H9 (cell line): ENCODE measurements around the gene ZNF562. TPM values are rescaled to one million over a fixed set of nuclear protein-coding genes. Genes with fewer than 3 reads are reported as not detected.

Source experiments
- DNase-seq: peaks from one replicate; pipeline ENCODE4 v3.0.0-alpha.2; 2017
- H2AFZ ChIP-seq: one replicate; pipeline ENCODE4 v1.6.1; 2013; ENCODE audit warnings: mild to moderate bottlenecking, low read length, control low read depth, moderate library complexity
- H2AK5ac ChIP-seq: 2 replicates; pipeline ENCODE4 v1.6.1; 2013; ENCODE audit warnings: low read length, control low read depth, mixed read lengths; ENCODE audit not compliant: insufficient read length
- H2BK120ac ChIP-seq: one replicate; pipeline ENCODE4 v1.6.1; 2013; ENCODE audit warnings: low read depth, mild to moderate bottlenecking, low read length, control low read depth, inconsistent platforms; ENCODE audit not compliant: poor library complexity, severe bottlenecking
- H2BK12ac ChIP-seq: 2 replicates; pipeline ENCODE4 v1.6.1; 2013; ENCODE audit warnings: low read length, control low read depth, mixed read lengths, low read depth; ENCODE audit not compliant: insufficient read length
- H2BK15ac ChIP-seq: 2 replicates; pipeline ENCODE4 v1.6.1; 2013; ENCODE audit warnings: low read depth, low read length, control low read depth
- H2BK20ac ChIP-seq: one replicate; pipeline ENCODE4 v1.6.1; 2013; ENCODE audit warnings: low read depth, mild to moderate bottlenecking, low read length, control low read depth, inconsistent platforms; ENCODE audit not compliant: poor library complexity, severe bottlenecking
- H2BK5ac ChIP-seq: 2 replicates; pipeline ENCODE4 v1.6.1; 2013; ENCODE audit warnings: low read length, control low read depth, mixed read lengths; ENCODE audit not compliant: insufficient read length
- H3K14ac ChIP-seq: 2 replicates; pipeline ENCODE4 v1.6.1; 2013; ENCODE audit warnings: low read length, control low read depth; ENCODE audit not compliant: insufficient read depth
- H3K18ac ChIP-seq: 2 replicates; pipeline ENCODE4 v1.6.1; 2013; ENCODE audit warnings: low read depth, mild to moderate bottlenecking, mixed read lengths, low read length, control low read depth; ENCODE audit not compliant: insufficient read length
- H3K23ac ChIP-seq: 2 replicates; pipeline ENCODE4 v1.6.1; 2013; ENCODE audit warnings: low read length, control low read depth, mixed read lengths, low read depth; ENCODE audit not compliant: insufficient read length
- H3K23me2 ChIP-seq: 2 replicates; pipeline ENCODE4 v1.6.1; 2013; ENCODE audit warnings: low read depth, mild to moderate bottlenecking, mixed read lengths, low read length, control low read depth; ENCODE audit not compliant: insufficient read length, poor library complexity, severe bottlenecking
- H3K27ac ChIP-seq: 2 replicates; pipeline ENCODE4 v1.5.1; 2013; ENCODE audit warnings: low read length, control low read depth, mixed read lengths, low read depth; ENCODE audit not compliant: insufficient read length
- H3K27me3 ChIP-seq: 2 replicates; pipeline ENCODE4 v1.6.1; 2013; ENCODE audit warnings: low read length, control low read depth, inconsistent platforms; ENCODE audit not compliant: insufficient read depth
- H3K4ac ChIP-seq: 2 replicates; pipeline ENCODE4 v1.6.1; 2013; ENCODE audit warnings: low read depth, mild to moderate bottlenecking, control low read depth, inconsistent platforms, low read length, moderate library complexity
- H3K4me1 ChIP-seq: 2 replicates; pipeline ENCODE4 v1.6.1; 2013; ENCODE audit warnings: low read length, control low read depth, inconsistent platforms; ENCODE audit not compliant: insufficient read depth
- H3K4me2 ChIP-seq: 2 replicates; pipeline ENCODE4 v1.6.1; 2013; ENCODE audit warnings: low read length, control low read depth, mixed read lengths; ENCODE audit not compliant: insufficient read length, insufficient read depth
- H3K56ac ChIP-seq: 2 replicates; pipeline ENCODE4 v1.6.1; 2013; ENCODE audit warnings: low read depth, mild to moderate bottlenecking, mixed read lengths, low read length, control low read depth; ENCODE audit not compliant: insufficient read length
- H3K79me1 ChIP-seq: 2 replicates; pipeline ENCODE4 v1.6.1; 2013; ENCODE audit warnings: low read depth, mild to moderate bottlenecking, moderate library complexity, low read length, control low read depth, inconsistent platforms; ENCODE audit not compliant: insufficient read depth, poor library complexity, severe bottlenecking
- H3K79me2 ChIP-seq: 2 replicates; pipeline ENCODE4 v1.6.1; 2013; ENCODE audit warnings: low read length, control low read depth, inconsistent platforms; ENCODE audit not compliant: insufficient read depth
- H3K9ac ChIP-seq: 2 replicates; pipeline ENCODE4 v1.6.1; 2013; ENCODE audit warnings: low read length, control low read depth, mixed read lengths; ENCODE audit not compliant: insufficient read length; ENCODE audit errors: extremely low read depth
- H3K9me3 ChIP-seq: one replicate; pipeline ENCODE4 v1.6.1; 2013; ENCODE audit warnings: low read depth, low read length, inconsistent platforms; ENCODE audit not compliant: control insufficient read depth
- H3T11ph ChIP-seq: one replicate; pipeline ENCODE4 v1.6.1; 2013; ENCODE audit warnings: mild to moderate bottlenecking, low read length, control low read depth, inconsistent platforms
- H4K20me1 ChIP-seq: one replicate; pipeline ENCODE4 v1.6.1; 2013; ENCODE audit not compliant: control insufficient read depth, insufficient read length, insufficient read depth
- H4K5ac ChIP-seq: 2 replicates; pipeline ENCODE4 v1.6.1; 2013; ENCODE audit warnings: low read depth, mild to moderate bottlenecking, mixed read lengths, low read length, control low read depth; ENCODE audit not compliant: insufficient read length
- H4K8ac ChIP-seq: replicated peaks from 2 replicates; pipeline ENCODE4 v1.6.1; 2013; ENCODE audit warnings: low read length, control low read depth, mixed read lengths, low read depth; ENCODE audit not compliant: insufficient read length
- H4K91ac ChIP-seq: 2 replicates; pipeline ENCODE4 v1.6.1; 2013; ENCODE audit warnings: low read depth, mild to moderate bottlenecking, moderate library complexity, mixed read lengths, low read length, control low read depth; ENCODE audit not compliant: insufficient read length
- H3K27ac Mint-ChIP-seq, 3 experiments: 2 replicates in 2 of 3; 3 replicates in 1 of 3; pipeline ENCODE4 v1.8.0; 2020 to 2021; ENCODE audit warnings: mixed read lengths in 3 of 3, mild to moderate bottlenecking in 1 of 3, moderate library complexity in 1 of 3
- H3K27me3 Mint-ChIP-seq: 2 replicates; pipeline ENCODE4 v1.8.0; 2021; ENCODE audit warnings: low read depth, mild to moderate bottlenecking, moderate library complexity, mixed read lengths
- H3K36me3 Mint-ChIP-seq, 3 experiments: 2 replicates in 2 of 3; 3 replicates in 1 of 3; pipeline ENCODE4 v1.8.0; 2020 to 2021; ENCODE audit warnings: low read depth in 3 of 3, mixed read lengths in 3 of 3; ENCODE audit not compliant: insufficient read depth in 1 of 3
- H3K4me1 Mint-ChIP-seq, 2 experiments: 2 replicates each; pipeline ENCODE4 v1.8.0; 2020; ENCODE audit warnings: mixed read lengths in 2 of 2
- H3K4me3 Mint-ChIP-seq, 2 experiments: 2 replicates in 1 of 2; 3 replicates in 1 of 2; pipeline ENCODE4 v1.8.0; 2020 to 2021; ENCODE audit warnings: mild to moderate bottlenecking in 2 of 2, mixed read lengths in 2 of 2, moderate library complexity in 1 of 2
- H3K9me3 Mint-ChIP-seq, 2 experiments: 2 replicates in 1 of 2; 3 replicates in 1 of 2; pipeline ENCODE4 v1.8.0; 2020; ENCODE audit warnings: mild to moderate bottlenecking in 2 of 2, mixed read lengths in 2 of 2, moderate library complexity in 1 of 2
- CTCF ChIP-seq: fragments of 200-600 bp; sonication (generic); conservative IDR thresholded peaks from 3 replicates; pipeline ENCODE4 v1.8.0; 2021; ENCODE audit warnings: antibody characterized with exemption, mild to moderate bottlenecking
- WGBS: extraction: QIAGEN DNeasy Blood & Tissue Kit; methylation state at CpG from one replicate; pipeline ENCODE4 v1.1.7; 2013; ENCODE audit warnings: missing lambda C conversion rate, low lambda C conversion rate, mixed read lengths; ENCODE audit not compliant: insufficient read length; ENCODE audit errors: extremely low coverage; 5-methylcytosine and 5-hydroxymethylcytosine counted together
- total RNA-seq: library from RNA; stranded (reverse); gene quantifications from 2 replicates; pipeline ENCODE4 v1.2.1, GENCODE V29; 2021

The ZNF562 gene
- total RNA-seq, 1 experiment from 2014 or later, result 15.7 TPM

GRCh38 chr19:9621156-9622037 is 53.5 kb downstream of the ZNF562 start, which contains the start of gene ZNF561:
TSS of gene ZNF561 (minus strand) at chr19:9621232. CDS start at chr19:9619456, 1,776 bp downstream.
- Histone ChIP-seq H3K23ac (no peak within 1 kb of the TSS), H2BK20ac (no peak within 1 kb of the TSS), H4K8ac (no peak within 1 kb of the TSS), H2BK15ac (no peak within 1 kb of the TSS), H3K9me3 (no peaks in the 10 kb centered on the region), H2AFZ (no peak within 1 kb of the TSS), H4K5ac (peak within 1 kb of the TSS; percentile 48), H3K9ac (peak within 1 kb of the TSS; percentile 89), H3K79me2 (peaks cover 9% of the 10 kb centered on the region; the same call in 1 of the 2 replicates), H2BK120ac (no peak within 1 kb of the TSS), H3K56ac (peak within 1 kb of the TSS; percentile 55), H4K91ac (no peak within 1 kb of the TSS), H3K18ac (peak within 1 kb of the TSS; percentile 97), H2AK5ac (no peak within 1 kb of the TSS), H3K4me1 (no peaks in the 10 kb centered on the region; the same call in 1 of the 2 replicates), H2BK12ac (no peak within 1 kb of the TSS), H3K79me1 (peaks cover 6% of the 10 kb centered on the region), H3K27me3 (no peaks in the 10 kb centered on the region; the same call in 1 of the 2 replicates), H3K14ac (peak within 1 kb of the TSS; percentile 97), H4K20me1 (no peaks in the 10 kb centered on the region), H2BK5ac (peak within 1 kb of the TSS; percentile 61), H3K27ac (peak within 1 kb of the TSS; percentile 71), H3K4me2 (peak within 1 kb of the TSS; percentile 62), H3K23me2 (peaks cover 5% of the 10 kb centered on the region), H3K4ac (no peak within 1 kb of the TSS; the same call in 1 of the 2 replicates), H3T11ph (peak within 1 kb of the TSS; percentile 40)
- H3K4me1 Mint-ChIP-seq, result peaks cover 18 to 23% of the 10 kb centered on the region in 2 experiments
- H3K4me3 Mint-ChIP-seq, result peak within 1 kb of the TSS; percentile 94 to 100
- H3K27me3 Mint-ChIP-seq, result no peaks in the 10 kb centered on the region
- peaks cover 28 to 35% (median 30%) of the 10 kb centered on the region in 3 experiments for H3K36me3 Mint-ChIP-seq
- WGBS, result no CpG with 5 or more reads among the region's 33 CpGs
- peak; percentile 89 for DNase-seq
- H3K9me3 Mint-ChIP-seq, result peaks cover 0 to 4% of the 10 kb centered on the region in 2 experiments; a peak in 1 of 5 replicates
- peak within 1 kb of the TSS; percentile 100 for H3K27ac Mint-ChIP-seq
- no peak for TF ChIP-seq CTCF
